Measurements from ENCODE around the gene ZNF610. TPM values are rescaled to one million over a fixed set of nuclear protein-coding genes. Genes with fewer than 3 reads are reported as not detected.

The ZNF610 gene
- total RNA-seq, 2 donors from 2014 or later = 0.78 TPM; not detected in 1

DNA sequence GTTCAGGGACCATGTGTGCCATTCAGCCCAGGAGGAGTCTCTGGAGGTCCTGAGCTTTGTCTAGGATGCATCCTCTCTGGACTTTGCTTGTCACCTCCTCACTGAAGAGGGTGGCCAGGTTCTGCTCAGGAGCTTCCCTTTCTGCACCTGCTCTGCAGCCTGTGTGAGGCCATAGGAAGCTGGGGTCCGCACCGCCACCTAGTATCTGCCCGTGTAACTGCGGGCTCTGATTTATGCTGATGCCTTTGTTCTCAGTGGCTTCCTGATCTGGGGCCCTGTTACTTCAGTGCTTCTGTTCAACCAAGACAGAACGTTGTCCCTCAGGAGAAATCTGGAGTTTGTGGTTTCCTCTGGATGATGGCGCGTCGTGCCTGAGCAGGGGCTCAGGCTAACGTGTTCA is 15.5 kb downstream of the ZNF610 start:
- no peak for ATAC-seq
- Histone ChIP-seq H3K27ac (no peak overlapping the region), H3K27me3 (no peaks in the 10 kb centered on the region), H3K4me1 (no peaks in the 10 kb centered on the region), H3K9me3 (no peaks in the 10 kb centered on the region), H3K4me3 (no peak overlapping the region), H3K36me3 (replicated peaks in 1 of 2; ENCODE audit: insufficient read depth in 1 of 2, low read depth in 2 of 2) (no peaks in the 10 kb centered on the region)
- DNase-seq = no peak
- intact Hi-C loops (cut with DNase I) = no loop called here
- TF ChIP-seq POLR2A (IDR thresholded peaks at IDR 0.05) = no peak
- TF ChIP-seq, protein P1, sequence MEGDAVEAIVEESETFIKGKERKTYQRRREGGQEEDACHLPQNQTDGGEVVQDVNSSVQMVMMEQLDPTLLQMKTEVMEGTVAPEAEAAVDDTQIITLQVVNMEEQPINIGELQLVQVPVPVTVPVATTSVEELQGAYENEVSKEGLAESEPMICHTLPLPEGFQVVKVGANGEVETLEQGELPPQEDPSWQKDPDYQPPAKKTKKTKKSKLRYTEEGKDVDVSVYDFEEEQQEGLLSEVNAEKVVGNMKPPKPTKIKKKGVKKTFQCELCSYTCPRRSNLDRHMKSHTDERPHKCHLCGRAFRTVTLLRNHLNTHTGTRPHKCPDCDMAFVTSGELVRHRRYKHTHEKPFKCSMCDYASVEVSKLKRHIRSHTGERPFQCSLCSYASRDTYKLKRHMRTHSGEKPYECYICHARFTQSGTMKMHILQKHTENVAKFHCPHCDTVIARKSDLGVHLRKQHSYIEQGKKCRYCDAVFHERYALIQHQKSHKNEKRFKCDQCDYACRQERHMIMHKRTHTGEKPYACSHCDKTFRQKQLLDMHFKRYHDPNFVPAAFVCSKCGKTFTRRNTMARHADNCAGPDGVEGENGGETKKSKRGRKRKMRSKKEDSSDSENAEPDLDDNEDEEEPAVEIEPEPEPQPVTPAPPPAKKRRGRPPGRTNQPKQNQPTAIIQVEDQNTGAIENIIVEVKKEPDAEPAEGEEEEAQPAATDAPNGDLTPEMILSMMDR (IDR thresholded peaks at IDR 0.05) = no peak
- WGBS, 2 donors = 60 to 95% methylated on average over 4 to 9 of the region's 9 CpGs

DNA sequence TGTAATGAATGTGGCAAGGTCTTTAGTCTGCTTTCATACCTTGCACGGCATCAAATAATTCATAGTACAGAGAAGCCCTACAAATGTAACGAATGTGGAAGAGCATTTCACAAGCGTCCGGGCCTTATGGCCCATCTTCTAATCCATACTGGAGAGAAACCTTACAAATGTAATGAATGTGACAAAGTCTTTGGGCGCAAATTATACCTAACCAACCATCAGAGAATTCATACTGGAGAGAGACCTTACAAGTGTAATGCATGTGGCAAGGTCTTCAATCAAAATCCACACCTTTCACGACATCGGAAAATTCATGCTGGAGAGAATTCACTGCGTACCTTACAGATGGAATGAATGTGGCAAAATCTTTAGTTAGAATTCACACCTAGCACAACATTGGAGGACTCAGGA is 30.4 kb downstream of the ZNF610 start:
- intact Hi-C loops (cut with DNase I) = no loop called here
- DNase-seq (no peak), ATAC-seq (no peak)
- no peak for TF ChIP-seq POLR2A (IDR thresholded peaks at IDR 0.05)
- TF ChIP-seq, protein P1 (IDR thresholded peaks at IDR 0.05) = no peak
- Histone ChIP-seq H3K4me1 (peaks cover 5% of the 10 kb centered on the region), H3K36me3 (replicated peaks in 1 of 2; ENCODE audit: insufficient read depth in 1 of 2, low read depth in 2 of 2) (no peaks in the 10 kb centered on the region), H3K4me3 (no peak overlapping the region), H3K27ac (no peak overlapping the region), H3K9me3 (peaks cover 0 to 26% (median 2%) of the 10 kb centered on the region in 3 donors), H3K27me3 (no peaks in the 10 kb centered on the region)
- WGBS, 2 donors = 92 to 96% methylated on average over 8 of the region's 8 CpGs

DNA sequence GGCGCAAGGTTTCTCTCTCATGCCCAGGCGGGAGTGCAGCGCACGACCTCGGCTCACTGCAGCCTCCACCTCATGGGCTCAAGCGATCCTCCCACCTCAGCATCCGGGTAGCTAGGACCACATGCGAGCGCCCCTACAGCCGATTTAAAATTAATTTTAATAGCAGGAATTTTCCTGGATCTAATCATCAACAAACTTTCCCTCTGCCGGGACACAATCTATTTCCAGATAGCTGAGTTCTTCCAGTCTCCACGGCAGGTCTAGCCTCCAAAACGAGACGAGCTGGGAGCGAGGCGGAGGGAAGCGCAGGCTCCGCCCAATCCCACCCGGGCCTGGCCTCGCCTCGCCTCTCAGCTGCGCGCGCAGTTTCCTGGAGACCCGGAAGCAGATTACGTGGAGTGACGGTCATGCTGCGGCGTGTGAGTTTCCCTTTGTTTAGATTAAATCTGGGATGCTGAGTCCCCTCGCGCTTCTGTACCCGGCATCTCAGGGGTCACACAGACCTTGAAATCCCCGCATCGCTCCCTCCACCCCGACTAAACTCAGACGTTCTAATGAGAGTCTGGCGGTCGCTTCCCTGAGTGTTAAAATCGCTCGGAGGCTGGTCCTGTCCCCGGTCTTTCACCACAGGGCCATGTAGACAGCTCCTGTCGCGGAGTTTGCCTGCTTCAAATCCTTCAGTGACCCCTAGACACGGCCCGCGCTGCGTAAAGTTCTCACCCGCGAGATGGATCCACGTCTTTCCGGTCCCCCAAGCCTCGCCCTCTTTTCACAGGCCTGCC is 33.7 kb downstream of the ZNF610 start, which contains the start of gene ZNF880:
Gene ZNF880, plus strand, starts transcription at position 365 of the 782 bp plus-strand sequence. Its CDS starts 43 bp downstream, at position 408.
- TF ChIP-seq, protein P1 (IDR thresholded peaks at IDR 0.05) = peak in 2 of 7 experiments; percentile 7 to 23
- TF ChIP-seq POLR2A (IDR thresholded peaks at IDR 0.05) = peak in 2 of 3 donors; percentile 65 to 73
- DNase-seq = peak; percentile 93 to 95 (median 94)

DNA sequence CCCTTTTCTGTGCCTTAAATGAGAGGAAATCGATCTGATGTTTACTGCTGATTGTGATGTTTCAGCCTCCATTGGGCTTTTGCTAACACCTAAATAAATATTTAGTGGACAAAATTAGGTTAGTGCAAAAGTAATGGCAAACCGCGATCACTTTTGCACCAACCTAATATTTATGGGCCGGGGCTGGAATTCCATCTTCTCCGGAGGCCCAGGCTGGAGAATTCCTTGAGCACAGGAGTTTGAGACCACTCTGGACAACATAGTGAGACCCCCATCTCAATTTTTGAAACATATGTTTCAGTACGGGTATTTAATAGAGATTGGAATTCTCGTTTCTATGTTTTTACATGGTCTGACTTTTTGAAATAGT is 34.3 kb downstream of the ZNF610 start:
- DNase-seq (no peak), ATAC-seq (no peak)
- peak overlapping the region; percentile 55 to 95 (median 81) for H3K27ac ChIP-seq
- H3K27me3 ChIP-seq = no peaks in the 10 kb centered on the region
- peaks cover 5% of the 10 kb centered on the region for H3K4me1 ChIP-seq
- peaks cover 2 to 7% of the 10 kb centered on the region in 2 donors for H3K36me3 ChIP-seq (replicated peaks in 1 of 2; ENCODE audit: insufficient read depth in 1 of 2, low read depth in 2 of 2)
- intact Hi-C loops (cut with DNase I) = no loop called here
- H3K9me3 ChIP-seq = peaks cover 0 to 17% (median 0%) of the 10 kb centered on the region in 3 donors
- TF ChIP-seq, protein P1 (IDR thresholded peaks at IDR 0.05) = no peak
- TF ChIP-seq POLR2A (IDR thresholded peaks at IDR 0.05) = no peak
- 27 to 33% methylated on average over 7 of the region's 7 CpGs for WGBS, 2 donors
- H3K4me3 ChIP-seq = peak overlapping the region; percentile 56 to 76

More for the DNA sequence above, 33.7 kb downstream of the ZNF610 start, which contains the start of gene ZNF880:
- peaks cover 0 to 23% (median 0%) of the 10 kb centered on the region in 3 donors for H3K9me3 ChIP-seq
- intact Hi-C loops (cut with DNase I) = no loop called here
- peak within 1 kb of the TSS; percentile 56 to 76 for H3K4me3 ChIP-seq
- peaks cover 0 to 4% of the 10 kb centered on the region in 2 donors for H3K36me3 ChIP-seq (replicated peaks in 1 of 2; ENCODE audit: insufficient read depth in 1 of 2, low read depth in 2 of 2)
- H3K27ac ChIP-seq = peak within 1 kb of the TSS; percentile 55 to 95 (median 81)
- peaks cover 5% of the 10 kb centered on the region for H3K4me1 ChIP-seq
- H3K27me3 ChIP-seq = no peaks in the 10 kb centered on the region
- peak; percentile 98 for ATAC-seq
- WGBS, 2 donors = 0 to 4% methylated on average over 33 to 52 of the region's 52 CpGs
